ENCODE results near the gene WASF1. TPM values are rescaled to one million over a fixed set of nuclear protein-coding genes. Genes with fewer than 3 reads are reported as not detected.

WASF1 gene
- total RNA-seq, 2 donors from 2014 or later = 31.1 to 35.3 TPM

DNA sequence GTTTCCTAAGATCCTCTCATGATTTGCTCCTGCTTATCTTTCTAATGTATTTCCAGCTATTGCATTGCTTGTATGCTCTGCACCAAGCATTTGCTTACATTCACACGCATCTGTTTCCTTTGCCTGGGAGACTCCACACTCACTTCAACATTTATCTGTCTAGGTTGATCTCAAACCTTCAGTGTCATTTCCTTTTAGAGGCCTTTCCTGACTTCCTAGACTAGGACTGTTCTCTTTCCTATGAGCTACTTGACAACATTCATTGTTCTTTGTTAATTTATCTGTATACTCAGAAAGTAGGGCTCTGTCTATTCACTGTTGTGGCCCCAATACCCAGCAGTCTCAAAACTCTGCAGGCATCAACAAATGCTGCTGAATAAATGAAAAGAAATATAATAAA is 84.4 kb downstream of the WASF1 start:
- Mint-ChIP-seq H3K27me3 (ENCODE audit: insufficient read depth) (no peaks in the 10 kb centered on the region), H3K27ac (no peak overlapping the region), H3K9me3 (no peaks in the 10 kb centered on the region), H3K4me3 (no peak overlapping the region), H3K4me1 (peaks cover 17% of the 10 kb centered on the region), H3K36me3 (ENCODE audit: low read depth) (peaks cover 12% of the 10 kb centered on the region)
- Histone ChIP-seq H3K27ac (ENCODE audit: low read depth, low read length) (no peak overlapping the region), H3K4me1 (ENCODE audit: control insufficient read depth, insufficient read depth, low read length) (no peaks in the 10 kb centered on the region), H3K36me3 (ENCODE audit: control insufficient read depth, insufficient read depth, low read length) (peaks cover 15% of the 10 kb centered on the region), H3K4me3 (ENCODE audit: low read length) (no peak overlapping the region), H3K9ac (ENCODE audit: extremely low read depth, low read length, poor library complexity, severe bottlenecking) (no peak overlapping the region), H3K27me3 (ENCODE audit: control insufficient read depth, insufficient read depth, low read length, poor library complexity, severe bottlenecking) (no peaks in the 10 kb centered on the region), H3K9me3 (ENCODE audit: control insufficient read depth, low read length) (peaks cover under 1% of the 10 kb centered on the region)
- 90 to 100% methylated on average over 1 of the region's 1 CpG for WGBS, 2 experiments (ENCODE audit: insufficient coverage in 1 of 2, insufficient read length in 1 of 2)
- no peak for DNase-seq
- TF ChIP-seq, protein P1, sequence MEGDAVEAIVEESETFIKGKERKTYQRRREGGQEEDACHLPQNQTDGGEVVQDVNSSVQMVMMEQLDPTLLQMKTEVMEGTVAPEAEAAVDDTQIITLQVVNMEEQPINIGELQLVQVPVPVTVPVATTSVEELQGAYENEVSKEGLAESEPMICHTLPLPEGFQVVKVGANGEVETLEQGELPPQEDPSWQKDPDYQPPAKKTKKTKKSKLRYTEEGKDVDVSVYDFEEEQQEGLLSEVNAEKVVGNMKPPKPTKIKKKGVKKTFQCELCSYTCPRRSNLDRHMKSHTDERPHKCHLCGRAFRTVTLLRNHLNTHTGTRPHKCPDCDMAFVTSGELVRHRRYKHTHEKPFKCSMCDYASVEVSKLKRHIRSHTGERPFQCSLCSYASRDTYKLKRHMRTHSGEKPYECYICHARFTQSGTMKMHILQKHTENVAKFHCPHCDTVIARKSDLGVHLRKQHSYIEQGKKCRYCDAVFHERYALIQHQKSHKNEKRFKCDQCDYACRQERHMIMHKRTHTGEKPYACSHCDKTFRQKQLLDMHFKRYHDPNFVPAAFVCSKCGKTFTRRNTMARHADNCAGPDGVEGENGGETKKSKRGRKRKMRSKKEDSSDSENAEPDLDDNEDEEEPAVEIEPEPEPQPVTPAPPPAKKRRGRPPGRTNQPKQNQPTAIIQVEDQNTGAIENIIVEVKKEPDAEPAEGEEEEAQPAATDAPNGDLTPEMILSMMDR (conservative IDR thresholded peaks at IDR 0.05) = no peak

DNA sequence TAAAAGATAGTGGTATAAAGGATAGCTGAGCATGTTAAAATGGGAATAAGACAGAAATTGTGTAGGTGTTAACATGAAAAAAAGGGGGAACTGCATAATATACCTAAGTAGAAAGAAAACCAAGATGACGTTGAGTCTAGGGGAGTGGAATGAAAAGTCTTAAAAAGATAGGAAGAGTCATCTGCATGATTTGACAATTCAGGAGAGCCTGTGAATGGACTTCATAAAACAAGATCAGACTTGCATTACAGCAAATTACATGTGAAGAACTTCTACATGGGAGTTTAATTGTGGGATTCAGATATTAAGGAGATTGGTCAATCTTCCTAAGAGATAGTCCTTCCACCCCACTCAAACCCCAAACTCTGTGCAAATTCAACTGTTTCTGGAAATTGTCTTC is 85.5 kb downstream of the WASF1 start:
- Mint-ChIP-seq H3K36me3 (ENCODE audit: low read depth) (peaks cover 4% of the 10 kb centered on the region), H3K9me3 (no peaks in the 10 kb centered on the region), H3K27me3 (ENCODE audit: insufficient read depth) (no peaks in the 10 kb centered on the region), H3K4me3 (no peak overlapping the region), H3K4me1 (peaks cover 17% of the 10 kb centered on the region), H3K27ac (no peak overlapping the region)
- Histone ChIP-seq H3K27me3 (ENCODE audit: control insufficient read depth, insufficient read depth, low read length, poor library complexity, severe bottlenecking) (no peaks in the 10 kb centered on the region), H3K9me3 (ENCODE audit: control insufficient read depth, low read length) (peaks cover 11% of the 10 kb centered on the region), H3K9ac (ENCODE audit: extremely low read depth, low read length, poor library complexity, severe bottlenecking) (no peak overlapping the region), H3K36me3 (ENCODE audit: control insufficient read depth, insufficient read depth, low read length) (peaks cover 5% of the 10 kb centered on the region), H3K27ac (ENCODE audit: low read depth, low read length) (no peak overlapping the region), H3K4me1 (ENCODE audit: control insufficient read depth, insufficient read depth, low read length) (no peaks in the 10 kb centered on the region), H3K4me3 (ENCODE audit: low read length) (no peak overlapping the region)
- TF ChIP-seq, protein P1 (conservative IDR thresholded peaks at IDR 0.05) = no peak
- no peak for DNase-seq
- WGBS, 2 experiments (ENCODE audit: insufficient coverage in 1 of 2, insufficient read length in 1 of 2) = 91% methylated on average over 1 of the region's 1 CpG

DNA sequence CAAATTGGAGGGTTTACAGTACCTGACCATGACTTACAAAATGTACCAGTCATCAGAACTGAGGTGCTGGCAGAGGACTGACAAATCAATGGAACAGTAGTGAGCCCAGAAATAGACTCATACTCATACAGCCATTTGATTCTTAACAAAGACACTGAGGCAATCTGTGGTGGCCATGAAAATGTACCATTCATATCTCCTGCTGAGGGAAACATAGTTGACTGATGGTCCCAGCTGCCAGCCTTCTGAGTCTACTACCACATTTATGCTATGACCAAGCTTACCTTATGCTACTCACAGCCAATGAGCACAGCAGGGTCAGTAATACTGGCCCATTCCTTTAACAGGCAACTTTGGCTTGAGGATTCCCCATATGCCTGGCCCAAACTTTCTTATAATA is 88.6 kb downstream of the WASF1 start:
- no peaks in the 10 kb centered on the region for H3K27me3 ChIP-seq (ENCODE audit: control insufficient read depth, insufficient read depth, low read length, poor library complexity, severe bottlenecking)
- peaks cover 11% of the 10 kb centered on the region for H3K4me1 Mint-ChIP-seq
- no peak overlapping the region for H3K9ac ChIP-seq (ENCODE audit: extremely low read depth, low read length, poor library complexity, severe bottlenecking)
- no peak overlapping the region for H3K27ac ChIP-seq (ENCODE audit: low read depth, low read length)
- H3K36me3 ChIP-seq (ENCODE audit: control insufficient read depth, insufficient read depth, low read length) = no peaks in the 10 kb centered on the region
- TF ChIP-seq, protein P1 (conservative IDR thresholded peaks at IDR 0.05) = no peak
- H3K9me3 Mint-ChIP-seq = no peaks in the 10 kb centered on the region
- no peak for DNase-seq
- peaks cover 15% of the 10 kb centered on the region for H3K9me3 ChIP-seq (ENCODE audit: control insufficient read depth, low read length)
- no peak overlapping the region for H3K4me3 Mint-ChIP-seq
- H3K4me1 ChIP-seq (ENCODE audit: control insufficient read depth, insufficient read depth, low read length) = peaks cover 3% of the 10 kb centered on the region
- H3K27ac Mint-ChIP-seq = no peak overlapping the region
- H3K4me3 ChIP-seq (ENCODE audit: low read length) = no peak overlapping the region
- no peaks in the 10 kb centered on the region for H3K36me3 Mint-ChIP-seq (ENCODE audit: low read depth)
- no peaks in the 10 kb centered on the region for H3K27me3 Mint-ChIP-seq (ENCODE audit: insufficient read depth)
